SHP77 (cell line): ENCODE data around the gene PTPRG.
"Not testable (repeated sequence)": the region's sequence is repeated elsewhere in the genome, so short reads cannot be mapped to it uniquely, and the experiment has no call there.

ENCODE experiments used
- DNase-seq, 2 experiments: peaks; one replicate each; lab custom pipeline; 2025; lab: John Stamatoyannopoulos, UW

The PTPRG gene

GRCh38 chr3:62015111-62015510, 453.7 kb downstream of the PTPRG start:
- no peak for DNase-seq

GRCh38 chr3:62019906-62020305, 458.5 kb downstream of the PTPRG start:
- no peak for DNase-seq

GRCh38 chr3:62020706-62021105, 459.3 kb downstream of the PTPRG start:
- no peak for DNase-seq

- no peak for DNase-seq
These were observed 460.9 kb downstream of the PTPRG start for GRCh38 chr3:62022312-62022711.

- no peak for DNase-seq
These were observed 463.5 kb downstream of the PTPRG start for GRCh38 chr3:62024882-62025281.

- no peak for DNase-seq
These were observed 464.5 kb downstream of the PTPRG start for GRCh38 chr3:62025913-62026312.

- DNase-seq = no peak
These were observed 465.9 kb downstream of the PTPRG start for GRCh38 chr3:62027241-62027640.

GRCh38 chr3:62027796-62028195, 466.4 kb downstream of the PTPRG start:
- DNase-seq = no peak

GRCh38 chr3:62028236-62028635, 466.9 kb downstream of the PTPRG start:
- DNase-seq = no peak

- no peak for DNase-seq
These were observed 471.4 kb downstream of the PTPRG start for GRCh38 chr3:62032738-62033137.

- DNase-seq = no peak
These were observed 474.2 kb downstream of the PTPRG start for GRCh38 chr3:62035402-62036057.

- DNase-seq = no peak
These were observed 475.4 kb downstream of the PTPRG start for GRCh38 chr3:62036726-62037125.

- DNase-seq = not testable (repeated sequence)
These were observed 477.4 kb downstream of the PTPRG start for GRCh38 chr3:62038798-62039197.

GRCh38 chr3:62039586-62039985, 478.2 kb downstream of the PTPRG start:
- no peak for DNase-seq

- DNase-seq = no peak
These were observed 480.3 kb downstream of the PTPRG start for GRCh38 chr3:62041681-62042080.

GRCh38 chr3:62044874-62045411, 483.6 kb downstream of the PTPRG start:
- DNase-seq = no peak

GRCh38 chr3:62046326-62046725, 485.0 kb downstream of the PTPRG start:
- no peak for DNase-seq

GRCh38 chr3:62048577-62048976, 487.2 kb downstream of the PTPRG start:
- DNase-seq = no peak

- no peak for DNase-seq
These were observed 487.7 kb downstream of the PTPRG start for GRCh38 chr3:62049033-62049432.

- peak in 1 of 2 experiments; percentile 7 for DNase-seq
These were observed 490.1 kb downstream of the PTPRG start for GRCh38 chr3:62051506-62051905.

GRCh38 chr3:62052331-62052730, 491.0 kb downstream of the PTPRG start:
- DNase-seq = no peak

GRCh38 chr3:62056658-62057057, 495.3 kb downstream of the PTPRG start:
- DNase-seq = no peak

- no peak for DNase-seq
These were observed 496.1 kb downstream of the PTPRG start for GRCh38 chr3:62057339-62058047.
